Stimulated activated CD4-positive, alpha-beta T cell treated with anti-CD3 and anti-CD28 coated beads, TNF-alpha, amount 100 ng/mL, for 48 hours (primary cell): Measurements from ENCODE around the gene JMJD7.
A peak's percentile ranks its signal among the peaks of the same experiment; 100 is the strongest.

Source experiments
- DNase-seq, 3 donors: peaks; one replicate each; pipeline ENCODE4 v3.0.0-alpha.2; 2020; ENCODE audit warnings: low read depth in 3 of 3

Gene JMJD7

GRCh38 chr15:41822471-41822870 lies 5.4 kb upstream of the JMJD7 start:
- no peak for DNase-seq

DNA sequence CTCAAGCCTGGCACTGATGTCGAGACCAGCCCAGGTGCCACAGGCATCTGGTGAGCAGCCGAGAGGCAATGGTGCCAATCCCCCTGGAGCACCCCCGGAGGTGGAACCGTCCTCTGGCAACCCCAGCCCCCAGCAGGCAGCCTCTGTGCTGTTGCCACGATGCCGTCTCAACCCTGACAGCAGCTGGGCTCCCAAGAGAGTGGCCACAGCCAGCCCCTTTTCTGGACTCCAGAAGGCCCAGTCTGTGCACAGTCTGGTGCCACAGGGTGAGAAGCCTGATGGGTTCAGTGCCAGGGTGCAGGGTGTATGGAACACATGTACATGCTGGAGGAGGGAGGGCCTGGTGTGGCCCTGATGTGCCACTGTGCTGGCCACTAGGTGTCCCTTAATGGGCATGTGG lies 4.9 kb upstream of the JMJD7 start:
- no peak for DNase-seq

GRCh38 chr15:41823502-41823901 lies 4.4 kb upstream of the JMJD7 start:
- no peak for DNase-seq

DNA sequence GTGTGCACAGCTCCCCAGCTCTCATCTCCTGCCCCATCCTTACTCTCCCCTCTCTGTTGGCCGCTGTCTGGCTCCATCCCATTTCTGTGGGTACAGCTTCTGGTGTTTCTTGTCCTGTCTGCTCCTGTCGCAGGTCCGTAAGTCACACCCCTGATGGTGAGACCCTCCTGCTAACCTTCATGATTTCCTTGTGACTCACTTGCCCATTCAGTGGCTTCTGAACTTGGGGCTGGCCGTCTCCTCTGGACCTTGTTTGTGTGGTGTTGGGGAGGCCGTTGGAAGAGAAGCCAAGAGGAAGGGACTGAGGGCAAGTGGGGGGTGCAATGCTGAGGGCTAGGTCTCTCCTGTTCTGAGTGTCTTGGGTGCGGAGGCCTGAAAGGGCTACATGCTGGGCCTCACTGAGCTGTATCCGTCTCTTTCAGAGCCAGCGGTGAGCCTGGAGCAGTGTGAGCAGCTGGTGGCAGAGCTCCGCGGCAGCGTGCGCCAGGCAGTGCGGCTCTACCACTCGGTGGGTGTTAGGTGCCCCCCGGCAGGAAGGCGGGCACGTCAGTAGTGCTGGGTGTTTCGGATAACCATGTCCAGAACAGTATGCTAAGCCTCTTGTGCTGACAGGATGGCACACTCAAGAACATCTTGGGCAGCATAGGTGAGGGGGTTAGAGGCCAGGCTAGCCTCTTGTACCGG lies 3.7 kb upstream of the JMJD7 start:
- no peak for DNase-seq

DNA sequence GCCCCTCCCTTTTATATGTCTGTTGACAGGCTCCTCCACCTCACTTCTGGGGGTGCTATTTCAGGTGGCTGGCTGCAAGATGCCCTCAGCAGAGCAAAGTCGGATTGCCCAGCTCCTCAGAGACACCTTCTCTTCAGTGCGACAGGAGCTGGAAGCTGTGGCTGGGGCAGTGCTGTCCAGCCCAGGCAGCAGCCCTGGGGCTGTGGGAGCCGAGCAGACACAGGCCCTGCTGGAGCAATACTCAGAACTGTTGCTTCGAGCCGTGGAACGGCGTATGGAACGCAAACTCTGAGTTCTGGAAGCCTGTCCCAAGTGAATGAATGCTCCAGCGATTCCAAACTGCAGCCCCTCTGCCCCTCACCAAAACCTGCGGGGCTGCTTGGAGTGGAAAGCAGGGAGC lies 2.7 kb upstream of the JMJD7 start:
- DNase-seq, result no peak

DNA sequence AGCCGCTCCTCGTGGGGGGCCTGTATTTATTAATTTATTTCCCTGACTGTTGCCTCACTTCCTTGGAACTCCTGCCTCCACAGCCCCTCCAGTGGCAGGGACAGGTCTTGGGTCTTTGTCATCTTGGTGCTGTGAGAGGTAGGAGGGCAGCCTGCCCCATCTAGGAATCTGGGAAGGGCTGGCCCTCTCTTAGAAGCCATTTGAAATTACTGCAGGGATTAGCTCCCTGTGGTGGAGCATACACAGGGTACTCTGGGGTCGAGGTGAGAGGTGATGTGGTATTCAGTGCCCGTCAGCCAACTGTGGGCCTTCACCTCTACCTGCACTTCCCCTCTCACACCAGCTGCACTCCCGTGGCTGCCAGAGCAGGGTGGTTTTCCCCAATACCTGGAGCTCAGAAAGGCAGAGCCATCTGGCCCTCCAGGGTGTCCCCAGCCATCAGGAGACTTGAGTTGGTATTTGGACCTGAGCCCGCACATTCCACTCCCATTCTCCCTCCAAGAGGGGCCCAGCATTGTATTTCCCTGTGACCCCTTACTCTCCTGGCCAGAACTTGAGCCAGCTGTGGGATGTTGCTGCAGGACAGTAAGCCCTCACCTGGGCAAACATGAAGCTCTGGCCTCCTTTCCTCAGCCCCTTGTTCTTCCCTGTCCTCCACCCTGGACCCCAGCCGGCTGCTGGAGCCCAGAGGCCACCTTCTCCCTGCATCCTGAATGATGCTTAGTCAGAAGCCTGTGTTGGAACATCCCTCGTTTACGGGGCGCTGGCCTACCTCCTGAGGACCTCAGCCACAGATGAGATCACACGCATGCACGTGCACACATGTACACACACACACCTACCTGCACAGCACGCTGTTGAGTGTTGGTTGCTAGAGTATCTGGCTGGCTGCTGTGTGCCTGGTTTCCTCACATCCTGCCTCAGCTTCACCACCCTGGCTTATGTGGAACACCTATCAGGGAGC lies 2.0 kb upstream of the JMJD7 start:
- no peak for DNase-seq

DNA sequence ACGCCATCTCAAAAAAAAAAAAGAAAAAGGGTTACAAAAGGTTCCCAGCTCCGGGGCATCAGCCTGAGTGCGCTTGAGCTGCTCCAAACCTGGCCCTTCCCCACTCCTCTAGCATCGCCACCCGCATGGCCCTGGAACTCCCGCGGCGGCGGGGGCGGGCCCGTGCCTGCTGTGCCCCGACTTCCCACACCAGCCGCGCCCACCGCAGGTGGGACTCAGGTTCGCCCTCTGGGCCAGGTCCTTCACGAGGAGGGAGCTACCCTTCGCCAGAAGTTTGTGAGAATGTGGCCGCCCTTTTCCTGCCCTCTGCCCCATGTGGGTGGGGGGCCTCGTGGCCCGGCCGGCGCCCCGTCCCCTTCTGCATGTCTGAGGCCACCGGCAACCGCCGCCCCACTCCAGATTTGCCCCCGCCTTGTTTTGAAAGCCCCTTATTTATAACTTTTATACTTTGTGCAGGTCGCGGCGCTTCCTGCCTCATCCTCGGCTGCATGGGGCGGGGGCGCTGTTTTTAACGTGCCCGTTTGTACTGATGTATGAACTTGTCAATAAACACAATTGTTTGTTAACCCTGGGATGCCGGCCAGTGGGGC lies 507 bp upstream of the JMJD7 start:
- peak in 1 of 3 donors; percentile 4 for DNase-seq

- DNase-seq, result no peak
Observed at GRCh38 chr15:41828807-41829141, 882 bp downstream of the JMJD7 start.

DNA sequence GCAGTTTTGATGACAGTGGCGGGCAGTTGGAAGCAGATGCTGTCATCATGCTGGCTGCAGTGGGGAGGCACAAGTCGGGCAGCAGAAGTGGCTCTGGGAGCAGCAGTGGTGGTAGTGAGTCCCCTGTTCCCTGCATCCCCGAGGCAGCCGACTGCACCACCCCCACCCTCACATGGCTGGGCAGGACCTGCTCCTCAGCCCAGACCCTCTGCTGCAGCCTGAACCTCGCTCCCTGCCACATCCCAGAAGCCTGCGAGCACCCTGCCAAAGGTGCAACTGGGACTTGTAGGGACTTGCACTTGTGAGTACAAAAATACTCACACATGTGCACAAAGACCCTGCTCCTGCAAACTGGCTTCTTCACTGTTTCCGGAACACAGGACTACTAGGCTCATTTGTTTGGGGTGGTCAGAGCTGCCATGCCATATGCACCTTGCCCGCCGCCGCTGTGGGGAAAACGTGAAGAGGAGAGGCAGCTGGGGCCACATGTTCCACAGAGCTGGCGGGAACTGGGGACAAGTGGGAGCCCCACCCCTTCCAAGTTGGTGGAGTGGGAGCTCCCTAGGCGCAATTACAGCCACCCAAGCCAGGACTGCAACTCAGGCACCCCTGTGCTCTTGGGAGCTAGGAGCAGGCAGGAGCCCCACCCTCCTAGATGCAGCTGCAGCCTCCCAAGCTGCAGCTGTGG lies 2.2 kb downstream of the JMJD7 start:
- DNase-seq, result no peak

GRCh38 chr15:41831291-41831690 lies 3.4 kb downstream of the JMJD7 start:
- peak in 2 of 3 donors; percentile 20 to 36 for DNase-seq

DNA sequence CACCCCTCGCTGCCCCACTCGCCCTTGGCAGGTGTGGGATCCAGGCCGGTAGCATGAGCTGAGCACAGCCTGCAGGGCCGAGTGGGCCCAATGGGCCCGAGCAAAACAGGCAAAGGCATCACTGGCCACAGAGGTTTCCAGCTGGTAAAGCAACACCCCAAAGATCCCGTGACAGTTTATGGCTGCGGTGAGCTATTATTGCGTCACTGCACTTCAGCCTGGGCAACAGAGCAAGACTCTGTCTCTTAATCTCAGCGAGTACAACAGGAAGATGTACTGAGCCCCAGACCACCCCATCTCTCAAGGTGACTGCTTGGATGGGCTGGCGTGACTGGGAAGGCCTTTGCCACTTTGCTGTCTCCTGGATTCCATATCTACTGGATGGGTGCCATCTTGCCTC lies 4.3 kb downstream of the JMJD7 start:
- DNase-seq, result no peak

DNA sequence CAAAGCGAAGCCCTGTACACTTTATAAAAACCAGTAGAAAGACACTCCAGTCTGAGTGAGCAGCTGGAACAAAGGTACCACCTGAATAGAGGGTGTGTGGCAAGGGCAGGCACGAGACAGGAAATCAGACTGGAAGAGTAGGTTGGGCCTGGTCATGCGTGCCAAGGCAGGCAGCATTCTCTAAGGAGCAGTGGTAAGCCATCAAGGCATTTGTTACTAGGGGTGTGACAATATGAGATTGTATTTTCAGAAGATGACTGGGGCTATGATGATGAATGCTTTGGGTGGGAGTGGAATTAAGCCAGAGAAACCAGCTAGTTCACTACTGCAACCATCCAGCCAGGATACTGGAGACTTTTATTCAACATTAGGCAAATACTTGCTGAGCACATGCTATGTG lies 5.0 kb downstream of the JMJD7 start:
- peak in 1 of 3 donors; percentile 10 for DNase-seq

DNA sequence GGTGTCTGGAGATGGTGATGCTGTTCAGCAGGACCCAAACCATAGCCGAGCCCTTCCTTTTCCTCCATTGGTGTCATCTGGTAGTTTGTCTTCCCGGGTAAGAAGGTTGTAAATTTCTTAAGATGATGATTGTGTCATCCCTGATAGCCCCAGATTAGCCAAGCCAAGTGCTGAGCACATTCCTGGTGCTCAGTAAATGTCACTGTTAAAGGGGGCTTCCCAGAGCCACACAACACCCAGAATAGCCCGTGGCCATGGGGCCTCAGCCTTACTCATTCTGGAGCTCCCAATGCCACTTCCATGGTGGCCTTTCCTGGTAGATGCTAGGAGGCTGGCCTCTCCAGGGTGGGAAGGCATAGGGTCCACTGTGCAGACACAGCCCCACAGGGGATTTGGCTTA lies 6.2 kb downstream of the JMJD7 start:
- no peak for DNase-seq

DNA sequence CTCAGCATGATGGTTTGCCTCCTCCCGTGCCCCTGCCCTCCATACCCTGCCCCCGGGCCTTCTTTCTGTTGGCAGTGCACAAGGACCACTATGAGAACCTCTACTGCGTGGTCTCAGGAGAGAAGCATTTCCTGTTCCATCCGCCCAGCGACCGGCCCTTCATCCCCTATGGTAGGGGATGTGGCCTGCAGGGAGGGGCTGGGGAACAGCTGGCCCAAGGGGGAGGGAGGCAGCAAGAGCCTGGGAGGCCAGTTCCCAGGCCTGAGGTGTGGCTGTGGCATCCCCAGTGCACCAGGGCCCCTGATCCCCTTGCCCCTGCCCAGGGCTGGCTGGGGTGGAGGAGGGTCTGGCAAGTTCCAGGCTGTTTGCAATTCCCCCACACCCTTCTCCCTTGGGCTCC lies 8.2 kb downstream of the JMJD7 start:
- DNase-seq, result no peak

- no peak for DNase-seq
Observed at GRCh38 chr15:41836713-41837454, 9.0 kb downstream of the JMJD7 start.

DNA sequence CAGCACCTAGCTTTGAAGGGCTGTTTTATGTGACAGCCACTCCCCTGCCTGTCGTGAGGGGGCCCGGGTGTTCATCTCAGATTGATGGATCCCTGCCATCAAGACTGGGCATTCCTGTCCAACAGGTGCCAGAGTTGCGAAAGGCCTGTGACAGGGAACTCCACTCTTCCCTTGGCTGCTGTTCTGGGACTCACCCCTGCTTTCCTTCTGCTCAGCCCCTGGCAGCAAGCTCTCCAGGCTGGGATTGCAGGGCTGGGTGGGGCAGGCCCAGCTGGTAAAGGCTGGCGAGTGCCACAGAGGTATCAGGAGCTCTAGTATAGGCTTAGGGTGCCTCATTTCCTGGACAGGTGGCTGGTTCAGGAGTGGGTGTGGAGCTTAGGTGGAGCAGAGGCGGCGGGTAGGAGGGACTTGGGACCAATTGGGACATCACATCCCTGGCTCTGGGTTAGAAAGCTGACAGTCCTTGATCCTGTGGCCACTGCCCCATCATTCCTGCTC lies 10.6 kb downstream of the JMJD7 start, which contains the start of gene PLA2G4B:
Gene PLA2G4B, plus strand, starts transcription at position 448 of the 498 bp plus-strand sequence. CDS start 67 bp downstream, outside the sequence.
- DNase-seq, result no peak

DNA sequence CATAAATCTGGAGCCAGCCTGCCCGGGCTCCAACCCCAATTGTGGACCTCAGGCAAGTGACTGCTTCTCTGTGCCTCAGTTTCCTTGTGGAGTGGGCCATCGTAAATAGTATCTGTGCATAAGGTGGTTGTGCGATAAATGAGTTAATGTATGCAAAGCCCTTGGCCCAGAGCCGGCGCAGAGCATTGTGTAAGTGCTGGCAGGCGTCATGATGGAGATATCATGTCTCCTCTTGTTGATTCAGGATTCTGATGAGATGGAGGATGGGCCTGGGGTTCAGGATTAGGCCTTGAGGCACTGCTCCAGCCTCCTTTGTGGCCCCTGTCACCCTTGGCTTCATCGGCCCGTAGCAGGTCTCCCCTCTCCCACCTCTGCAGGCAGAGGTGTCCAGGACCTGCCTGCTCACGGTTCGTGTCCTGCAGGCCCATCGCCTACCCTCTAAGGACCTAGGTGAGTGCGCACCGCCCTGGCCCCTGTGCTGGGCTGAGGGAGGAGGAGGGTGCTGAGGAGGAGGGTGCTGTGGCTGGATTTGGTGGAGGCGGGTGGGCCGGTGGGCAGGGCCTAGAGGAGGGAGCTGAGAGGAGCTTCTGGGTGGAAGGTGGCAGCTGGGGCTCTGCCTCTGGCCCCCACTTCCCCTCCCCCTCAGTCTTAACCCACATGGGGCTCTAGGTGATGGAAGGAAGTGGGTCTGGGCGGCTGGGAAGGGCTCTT lies 12.0 kb downstream of the JMJD7 start:
- DNase-seq, result no peak

DNA sequence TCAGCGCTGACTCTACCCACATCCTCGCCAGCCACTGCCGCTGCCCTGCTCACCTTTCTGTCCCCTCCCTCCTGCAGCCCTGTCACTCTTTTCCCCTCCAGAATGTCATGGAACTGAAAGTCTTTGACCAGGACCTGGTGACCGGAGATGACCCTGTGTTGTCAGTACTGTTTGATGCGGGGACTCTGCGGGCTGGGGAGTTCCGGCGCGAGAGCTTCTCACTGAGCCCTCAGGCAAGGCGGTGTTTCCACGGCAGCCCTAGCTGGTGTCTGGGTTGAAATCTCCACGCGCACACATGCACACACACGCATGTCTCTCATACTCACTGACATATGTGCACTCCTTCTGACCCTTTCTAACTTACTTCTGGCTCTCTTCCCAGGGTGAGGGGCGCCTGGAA lies 12.8 kb downstream of the JMJD7 start:
- no peak for DNase-seq

- no peak for DNase-seq
Observed at GRCh38 chr15:41841131-41841530, 13.2 kb downstream of the JMJD7 start.

DNA sequence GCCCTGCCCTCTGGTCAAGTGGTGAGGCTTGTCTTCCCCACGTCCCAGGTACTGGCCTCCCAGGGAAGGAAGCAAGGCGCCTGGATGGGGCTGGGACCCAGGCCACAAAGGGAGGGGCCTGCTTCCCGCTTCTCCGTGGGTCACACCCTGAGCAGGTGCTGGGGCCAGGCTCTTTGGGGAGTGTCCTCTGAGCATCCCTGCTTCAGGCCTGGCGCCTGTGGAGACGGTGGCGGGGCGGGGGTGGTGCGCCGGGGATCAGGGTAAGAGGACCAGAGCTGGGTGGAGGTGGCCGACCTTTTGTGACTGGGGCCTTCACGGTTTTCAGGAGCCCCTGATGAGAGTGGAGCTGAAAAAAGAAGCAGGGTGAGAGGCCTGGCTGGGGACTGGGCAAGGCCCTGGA lies 14.3 kb downstream of the JMJD7 start:
- no peak for DNase-seq

- DNase-seq, result no peak
Observed at GRCh38 chr15:41843571-41843970, 15.7 kb downstream of the JMJD7 start.
